GM21529 (cell line): Measurements from ENCODE around the gene TNFRSF6B.
"Not testable (repeated sequence)": the region's sequence is repeated elsewhere in the genome, so short reads cannot be mapped to it uniquely, and the experiment has no call there.

ENCODE experiments used
- ATAC-seq: cut with Tn5 transposase; IDR thresholded peaks from one replicate; pipeline ENCODE4 v1.9.1; 2021; ENCODE audit not compliant: unreplicated experiment

TNFRSF6B gene

DNA sequence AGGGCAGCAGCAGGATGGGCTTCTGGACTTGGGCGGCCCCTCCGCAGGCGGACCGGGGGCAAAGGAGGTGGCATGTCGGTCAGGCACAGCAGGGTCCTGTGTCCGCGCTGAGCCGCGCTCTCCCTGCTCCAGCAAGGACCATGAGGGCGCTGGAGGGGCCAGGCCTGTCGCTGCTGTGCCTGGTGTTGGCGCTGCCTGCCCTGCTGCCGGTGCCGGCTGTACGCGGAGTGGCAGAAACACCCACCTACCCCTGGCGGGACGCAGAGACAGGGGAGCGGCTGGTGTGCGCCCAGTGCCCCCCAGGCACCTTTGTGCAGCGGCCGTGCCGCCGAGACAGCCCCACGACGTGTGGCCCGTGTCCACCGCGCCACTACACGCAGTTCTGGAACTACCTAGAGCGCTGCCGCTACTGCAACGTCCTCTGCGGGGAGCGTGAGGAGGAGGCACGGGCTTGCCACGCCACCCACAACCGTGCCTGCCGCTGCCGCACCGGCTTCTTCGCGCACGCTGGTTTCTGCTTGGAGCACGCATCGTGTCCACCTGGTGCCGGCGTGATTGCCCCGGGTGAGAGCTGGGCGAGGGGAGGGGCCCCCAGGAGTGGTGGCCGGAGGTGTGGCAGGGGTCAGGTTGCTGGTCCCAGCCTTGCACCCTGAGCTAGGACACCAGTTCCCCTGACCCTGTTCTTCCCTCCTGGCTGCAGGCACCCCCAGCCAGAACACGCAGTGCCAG lies at the start of gene TNFRSF6B:
TNFRSF6B (plus strand) TSS at position 25 of the 729 bp plus-strand sequence; CDS start at position 141, 116 bp downstream.
- no peak for ATAC-seq

DNA sequence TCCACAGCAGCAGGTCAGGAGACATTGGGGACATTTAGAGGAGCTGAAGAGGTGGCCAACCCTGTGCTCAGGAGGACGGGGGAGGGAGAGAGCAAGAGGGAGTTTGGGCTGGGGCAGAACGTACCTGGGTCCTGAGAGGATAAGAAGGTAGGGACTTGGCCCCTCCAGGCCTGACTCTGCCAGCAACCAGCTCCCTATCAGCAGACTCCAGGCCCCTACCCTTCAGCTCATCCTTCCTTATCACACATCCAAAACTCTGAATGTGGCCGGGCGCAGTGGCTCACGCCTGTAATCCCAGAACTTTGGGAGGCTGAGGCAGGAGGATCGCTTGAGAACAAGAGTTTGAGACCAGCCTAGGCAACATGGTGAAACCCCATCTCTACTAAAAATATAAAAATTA lies 48.3 kb upstream of the TNFRSF6B start:
- no peak for ATAC-seq

GRCh38 chr20:63648895-63649589 lies 47.4 kb upstream of the TNFRSF6B start:
- ATAC-seq: no peak

DNA sequence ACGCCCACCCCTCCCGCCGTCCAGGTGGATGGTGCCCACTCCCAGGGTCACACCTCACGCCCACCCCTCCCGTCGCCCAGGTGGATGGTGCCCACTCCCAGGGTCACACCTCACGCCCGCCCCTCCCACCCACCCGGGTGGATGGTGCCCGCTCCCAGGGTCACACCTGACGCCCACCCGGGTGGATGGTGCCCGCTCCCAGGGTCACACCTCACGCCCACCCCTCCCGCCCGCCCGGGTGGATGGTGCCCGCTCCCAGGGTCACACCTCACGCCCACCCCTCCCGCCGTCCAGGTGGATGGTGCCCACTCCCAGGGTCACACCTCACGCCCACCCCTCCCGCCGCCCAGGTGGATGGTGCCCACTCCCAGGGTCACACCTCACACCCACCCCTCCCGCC lies 46.0 kb upstream of the TNFRSF6B start:
- not testable (repeated sequence) for ATAC-seq

DNA sequence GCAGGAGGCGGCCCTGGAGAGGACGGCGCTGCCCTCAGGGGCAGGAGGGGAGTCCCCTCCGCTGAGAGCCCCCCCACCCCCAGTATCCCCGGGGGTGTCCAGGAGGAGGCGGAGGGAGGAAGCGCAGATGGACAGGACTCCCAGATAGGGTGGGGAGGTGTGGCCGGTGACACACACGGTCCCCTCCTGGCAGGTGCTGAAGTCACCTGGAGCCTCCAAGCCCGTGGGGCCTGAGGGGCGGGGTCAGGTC lies 44.6 kb upstream of the TNFRSF6B start:
- ATAC-seq: no peak

DNA sequence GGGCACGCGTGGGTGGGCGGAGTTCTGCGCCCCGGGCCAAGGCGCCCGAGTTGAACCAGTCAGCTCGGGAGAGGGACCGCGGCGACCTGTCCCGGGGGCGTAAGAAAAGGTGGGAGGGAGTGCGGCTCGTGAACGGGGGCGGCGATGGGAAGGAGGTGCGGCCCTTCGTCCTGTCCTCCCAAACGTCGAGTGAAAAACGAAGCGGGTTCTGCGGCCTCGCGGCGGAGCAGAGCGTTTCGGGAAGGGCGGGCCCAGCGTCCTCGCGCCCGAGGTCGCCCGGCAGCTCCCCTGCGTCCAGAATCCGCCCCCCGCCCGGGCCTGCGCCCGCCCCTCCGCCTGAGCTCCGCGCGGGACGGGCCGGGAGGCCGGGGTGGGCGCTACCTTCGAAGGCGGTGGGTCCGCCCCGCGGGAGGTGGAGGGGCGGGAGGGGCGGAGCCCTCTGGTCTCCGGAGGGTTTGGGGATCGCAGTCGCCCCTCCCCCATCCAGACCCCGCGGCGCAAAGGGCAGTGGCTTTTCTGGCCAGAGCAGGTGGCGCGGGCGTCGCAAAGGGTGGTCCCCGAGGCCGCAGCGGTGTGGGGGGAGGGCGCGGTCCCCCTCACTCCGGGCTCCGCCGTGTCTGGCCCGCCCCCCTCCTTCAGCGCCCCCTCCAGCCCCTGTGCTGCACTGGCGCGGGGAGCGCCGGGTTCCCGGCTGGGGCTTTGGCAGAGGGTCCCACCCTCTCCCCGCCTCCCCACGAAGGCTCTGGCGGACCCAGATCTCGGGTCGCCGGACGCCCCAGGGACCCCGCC lies 44.1 kb upstream of the TNFRSF6B start:
- no peak for ATAC-seq

DNA sequence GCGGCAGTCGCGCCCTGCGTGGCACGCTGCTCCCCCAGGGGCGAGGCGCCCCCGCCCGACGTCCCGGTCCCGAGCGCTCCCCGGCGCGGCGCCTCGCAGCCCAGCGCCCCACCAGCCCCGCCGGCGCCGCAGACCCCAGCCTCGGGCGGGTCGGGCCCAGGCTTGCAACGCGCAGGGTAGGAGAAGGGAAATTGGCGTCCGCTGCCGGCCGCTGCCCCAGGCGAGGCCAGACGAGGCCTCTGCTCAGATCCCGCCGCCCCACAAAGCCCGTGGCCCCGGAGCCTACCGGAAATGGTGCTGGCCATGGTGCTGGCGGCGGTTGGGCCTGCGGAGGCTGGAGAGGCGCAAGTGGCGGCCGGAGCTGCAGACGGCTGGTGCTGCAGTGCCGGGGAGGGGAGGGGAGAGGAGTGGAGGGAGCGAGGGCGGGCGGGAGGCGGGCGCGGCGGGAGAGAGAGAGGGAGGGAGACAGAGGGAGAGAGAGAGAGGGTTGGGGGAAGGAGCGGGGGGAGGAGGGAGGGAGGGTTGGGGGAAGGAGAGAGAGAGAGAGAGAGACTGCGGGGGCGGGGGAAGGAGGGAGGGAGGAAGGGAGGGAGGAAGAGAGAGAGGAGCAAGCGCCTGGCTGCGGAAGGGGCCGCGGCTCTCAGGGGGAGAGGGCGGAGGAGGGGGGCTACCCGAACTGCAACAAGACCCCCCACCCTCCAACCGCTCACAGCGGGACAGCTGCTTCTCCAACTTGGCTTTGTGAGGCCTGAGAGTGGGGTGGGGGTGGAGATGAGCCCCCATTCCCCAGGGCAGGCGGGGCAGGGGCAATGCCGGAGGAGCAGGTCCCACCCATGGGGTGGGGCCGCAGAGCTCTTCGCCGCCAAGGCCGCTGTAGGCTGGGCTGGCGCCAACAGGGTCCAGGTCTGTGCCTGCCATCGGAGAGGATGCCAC lies 43.1 kb upstream of the TNFRSF6B start, which contains the start of gene STMN3:
STMN3 (minus strand) TSS at position 384 of the 933 bp plus-strand sequence; CDS start at position 305, 79 bp downstream.
- no peak for ATAC-seq

- ATAC-seq: no peak
Measured at GRCh38 chr20:63653974-63654668, 42.3 kb upstream of the TNFRSF6B start.

- ATAC-seq: no peak
Measured at GRCh38 chr20:63655249-63655648, 41.2 kb upstream of the TNFRSF6B start.

GRCh38 chr20:63656451-63656850 lies 40.0 kb upstream of the TNFRSF6B start:
- no peak for ATAC-seq

- no peak for ATAC-seq
Measured at GRCh38 chr20:63657260-63657936, 39.1 kb upstream of the TNFRSF6B start.

DNA sequence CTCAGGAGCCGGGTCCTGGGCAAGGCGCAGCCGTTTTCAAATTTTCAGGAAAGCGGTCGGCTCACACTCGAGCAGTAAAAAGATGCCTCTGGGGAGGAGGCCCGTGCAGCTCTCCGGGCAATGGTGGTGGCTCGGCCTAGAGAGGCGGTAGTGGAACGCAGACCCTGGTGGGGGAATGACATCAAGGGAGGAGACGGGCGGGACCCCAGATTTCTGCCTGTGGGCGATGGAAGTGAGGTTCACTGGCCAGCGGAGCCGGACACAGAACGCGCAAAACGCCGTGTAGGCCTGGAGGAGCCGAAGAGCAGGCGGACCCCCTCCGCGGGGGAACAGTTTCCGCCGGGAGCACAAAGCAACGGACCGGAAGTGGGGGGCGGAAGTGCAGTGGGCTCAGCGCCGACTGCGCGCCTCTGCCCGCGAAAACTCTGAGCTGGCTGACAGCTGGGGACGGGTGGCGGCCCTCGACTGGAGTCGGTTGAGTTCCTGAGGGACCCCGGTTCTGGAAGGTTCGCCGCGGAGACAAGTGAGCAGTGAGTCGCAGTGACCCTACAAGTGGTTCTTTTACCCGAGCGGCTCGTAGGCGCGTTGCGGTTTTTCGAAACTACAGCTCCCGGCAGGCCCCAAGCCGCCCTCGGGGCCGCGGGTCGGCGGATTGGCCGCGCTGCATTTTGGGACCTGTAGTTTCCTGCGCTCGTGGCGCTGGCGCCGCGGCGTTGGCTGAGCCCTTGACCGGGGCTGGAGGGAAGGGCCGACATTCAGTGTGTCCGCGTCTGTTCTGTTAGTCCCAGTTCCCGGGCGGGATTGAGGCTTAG lies 38.3 kb upstream of the TNFRSF6B start, which contains the start of gene RTEL1:
RTEL1 (plus strand) TSS at position 376 of the 812 bp plus-strand sequence. CDS start 1,091 bp downstream, outside the sequence.
- peak; percentile 76 for ATAC-seq

GRCh38 chr20:63658749-63659187 lies 37.7 kb upstream of the TNFRSF6B start:
- peak; percentile 21 for ATAC-seq

DNA sequence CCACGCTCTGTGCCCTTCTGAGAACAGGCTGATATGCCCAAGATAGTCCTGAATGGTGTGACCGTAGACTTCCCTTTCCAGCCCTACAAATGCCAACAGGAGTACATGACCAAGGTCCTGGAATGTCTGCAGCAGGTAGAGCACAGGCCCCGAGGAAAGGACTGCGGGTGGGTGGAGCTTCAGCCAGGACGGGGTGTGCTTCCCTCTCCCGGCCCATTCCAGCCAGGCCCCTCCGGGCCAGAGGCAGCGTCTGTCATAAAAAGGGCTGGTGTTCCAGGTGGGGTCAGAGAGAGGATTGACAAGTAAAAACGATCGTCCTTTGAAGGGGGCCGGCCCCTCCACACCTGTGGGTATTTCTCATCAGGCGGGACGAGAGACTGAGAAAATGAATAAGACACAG lies 37.1 kb upstream of the TNFRSF6B start:
- ATAC-seq: no peak

GRCh38 chr20:63660174-63660573 lies 36.3 kb upstream of the TNFRSF6B start:
- not testable (repeated sequence) for ATAC-seq

GRCh38 chr20:63660622-63661021 lies 35.8 kb upstream of the TNFRSF6B start:
- no peak for ATAC-seq

- ATAC-seq: no peak
Measured at GRCh38 chr20:63661108-63661507, 35.3 kb upstream of the TNFRSF6B start.
